HG03095 (cell line): Measurements from ENCODE around the gene RPN2.

ENCODE experiments used
- ATAC-seq: cut with Tn5 transposase; IDR thresholded peaks from one replicate; pipeline ENCODE4 v1.9.1; 2021; ENCODE audit warnings: moderate library complexity; ENCODE audit not compliant: unreplicated experiment

RPN2 gene

DNA sequence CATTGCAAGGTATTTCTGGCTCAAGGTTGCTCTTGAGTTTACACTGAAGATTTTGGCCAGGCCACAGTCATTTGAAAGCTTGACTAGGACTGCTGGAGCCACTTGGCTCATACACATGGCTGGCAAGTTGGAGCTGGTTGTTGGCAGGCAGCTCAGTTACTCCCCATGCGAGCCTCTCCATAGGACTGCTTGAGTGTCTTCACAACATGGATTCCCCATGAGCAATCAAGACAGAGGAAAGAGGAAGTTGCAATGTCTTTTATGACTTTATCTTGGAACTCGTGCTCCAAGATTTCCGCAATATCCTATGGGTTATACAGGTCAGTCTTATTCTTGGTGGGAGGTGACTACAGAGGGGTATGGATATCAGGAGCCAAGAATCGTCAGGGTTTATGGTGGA is 109.0 kb downstream of the RPN2 start:
- ATAC-seq = no peak

DNA sequence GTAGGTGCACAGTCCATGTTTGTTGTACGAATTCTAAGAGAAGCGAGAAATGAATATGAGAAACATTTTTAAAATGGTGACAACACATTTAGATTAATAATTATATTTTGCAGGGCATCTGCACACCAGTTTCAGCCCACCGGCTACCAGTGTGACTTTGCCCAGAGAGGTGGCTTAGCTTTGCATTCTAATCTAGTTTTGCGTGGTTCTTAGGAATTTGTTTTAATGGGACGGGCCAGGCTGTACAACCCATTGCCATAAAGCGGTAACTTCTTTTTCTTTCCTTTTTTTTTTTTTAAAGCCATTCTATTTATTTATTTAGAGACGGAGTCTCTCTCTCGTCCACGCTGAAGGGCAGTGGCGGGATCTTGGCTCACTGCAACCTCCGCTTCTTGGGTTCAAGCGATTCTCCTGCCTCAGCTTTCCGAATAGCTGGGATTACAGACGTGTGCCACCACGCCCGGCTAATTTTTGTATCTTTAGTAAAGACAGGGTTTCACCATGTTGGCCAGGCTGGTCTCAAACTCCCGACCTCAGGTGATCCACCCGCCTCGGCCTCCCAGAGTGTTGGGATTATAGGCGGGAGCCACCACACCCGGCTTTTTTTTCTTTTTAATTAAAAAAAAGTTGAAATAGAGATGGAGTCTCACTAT is 111.2 kb downstream of the RPN2 start:
- ATAC-seq = no peak
